Effector CD8-positive, alpha-beta T cell (primary cell): ENCODE results near the gene SDHC.

Experiments used
- DNase-seq: peaks from one replicate; lab custom pipeline; 2025; lab: John Stamatoyannopoulos, UW
- total RNA-seq, 4 experiments: gene quantifications; one replicate each; lab custom pipeline; 2026; lab: John Stamatoyannopoulos, UW

The SDHC gene
- 19.3 to 23.0 (median 21.0) reads per million in 4 experiments for total RNA-seq

DNA sequence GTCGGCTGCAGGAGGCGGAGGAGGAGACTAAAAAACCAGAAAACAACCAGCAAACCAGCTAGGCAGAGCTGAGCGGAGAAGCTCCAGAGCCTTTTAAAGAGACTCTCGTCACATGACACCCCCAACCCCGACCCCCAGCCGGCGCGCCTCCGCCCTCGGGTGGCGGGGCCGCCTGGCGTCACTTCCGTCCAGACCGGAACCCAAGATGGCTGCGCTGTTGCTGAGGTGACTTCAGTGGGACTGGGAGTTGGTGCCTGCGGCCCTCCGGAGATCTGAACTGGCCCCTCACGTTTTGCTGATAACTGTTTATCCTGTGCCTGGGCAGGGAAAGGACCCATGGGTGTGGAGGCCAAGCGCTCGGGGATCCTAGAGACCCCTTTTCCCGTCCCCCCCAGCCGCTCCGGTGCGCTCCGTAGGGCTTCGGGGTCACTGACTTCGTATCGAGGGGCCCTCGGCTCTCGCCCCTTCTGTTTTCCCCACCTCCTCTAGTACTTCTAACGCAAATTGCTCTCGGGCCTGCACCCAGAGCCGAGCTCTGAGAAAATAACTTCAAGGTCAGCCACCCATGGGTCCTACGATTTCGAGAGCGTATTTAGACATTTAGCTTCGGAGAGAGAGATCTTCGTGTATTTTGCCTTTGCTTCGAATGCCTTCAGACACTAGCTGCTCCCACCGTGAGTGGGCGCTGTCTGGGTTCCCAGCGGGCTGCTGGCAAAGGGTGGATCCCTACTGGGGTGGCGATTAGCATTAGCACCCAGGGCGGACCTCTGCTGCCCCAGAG, at the start of gene SDHC:
TSS of gene SDHC (plus strand) at position 181 of the 781 bp plus-strand sequence. CDS start at position 206, 25 bp downstream.
- peak; percentile 85 for DNase-seq

- no peak for DNase-seq
Measured at GRCh38 chr1:161265305-161265704, 48.9 kb upstream of the SDHC start.

GRCh38 chr1:161266202-161266601, 48.0 kb upstream of the SDHC start:
- no peak for DNase-seq

GRCh38 chr1:161266836-161267235, 47.3 kb upstream of the SDHC start:
- no peak for DNase-seq

DNA sequence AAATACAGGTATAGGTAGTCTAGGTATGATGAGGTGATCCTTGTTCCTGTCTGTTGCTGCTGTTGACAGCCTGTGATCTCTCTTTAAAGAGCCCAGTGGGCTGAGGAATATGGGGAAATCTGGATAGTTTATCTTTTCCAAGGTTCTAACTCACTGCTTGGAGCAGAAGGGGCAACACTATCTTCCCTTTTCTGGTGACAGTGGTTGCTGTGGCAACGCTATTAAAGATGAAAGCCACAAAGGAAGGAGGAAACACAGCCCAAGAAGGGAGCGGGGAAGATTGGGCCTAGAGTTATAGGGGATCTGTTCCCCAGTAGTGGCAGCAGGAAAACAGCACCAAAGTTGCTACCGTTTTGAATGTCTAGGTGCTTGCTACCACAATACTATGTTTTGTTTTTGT, 46.9 kb upstream of the SDHC start:
- DNase-seq: no peak

DNA sequence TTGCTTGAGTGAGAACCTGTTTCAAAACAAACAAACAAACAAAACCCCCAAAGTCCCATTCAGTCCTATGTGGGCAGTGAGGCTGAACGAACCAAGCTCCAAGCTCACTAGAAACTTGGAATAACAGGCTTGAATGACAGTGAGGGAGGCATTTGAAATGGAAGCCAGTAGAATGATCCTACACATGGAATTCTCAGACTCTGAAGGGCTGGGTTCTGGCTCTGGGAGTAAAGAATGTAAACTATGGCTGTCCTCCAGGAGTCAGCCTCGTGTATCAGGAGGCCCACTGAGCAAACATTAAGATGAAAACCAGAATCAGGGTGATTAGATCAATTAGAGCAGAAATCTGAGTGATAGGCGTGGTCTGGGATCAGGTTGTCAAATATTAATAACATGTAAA, 40.8 kb upstream of the SDHC start:
- DNase-seq: no peak

- no peak for DNase-seq
Measured at GRCh38 chr1:161274874-161275273, 39.3 kb upstream of the SDHC start.

DNA sequence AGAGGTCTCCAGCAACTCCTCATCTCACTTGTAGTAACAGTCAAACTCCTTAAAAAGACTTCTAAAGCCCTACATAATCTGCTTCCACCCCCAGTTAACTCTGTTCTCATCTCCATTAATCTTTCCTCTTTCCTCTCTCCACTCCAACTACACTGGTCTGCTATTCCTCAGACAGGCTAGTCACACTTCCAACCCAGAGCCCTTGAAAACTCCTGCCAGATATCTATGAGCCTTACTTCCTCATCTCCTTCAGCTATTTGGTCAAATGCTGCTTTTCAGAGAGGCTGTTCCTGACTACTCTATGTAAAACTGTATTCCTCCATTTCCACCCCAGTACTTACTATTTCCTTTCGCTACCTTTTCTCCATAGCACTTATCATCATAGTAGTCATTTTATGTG, 31.2 kb upstream of the SDHC start:
- no peak for DNase-seq

- DNase-seq: no peak
Measured at GRCh38 chr1:161285113-161285512, 29.1 kb upstream of the SDHC start.

- DNase-seq: no peak
Measured at GRCh38 chr1:161285521-161285920, 28.7 kb upstream of the SDHC start.

DNA sequence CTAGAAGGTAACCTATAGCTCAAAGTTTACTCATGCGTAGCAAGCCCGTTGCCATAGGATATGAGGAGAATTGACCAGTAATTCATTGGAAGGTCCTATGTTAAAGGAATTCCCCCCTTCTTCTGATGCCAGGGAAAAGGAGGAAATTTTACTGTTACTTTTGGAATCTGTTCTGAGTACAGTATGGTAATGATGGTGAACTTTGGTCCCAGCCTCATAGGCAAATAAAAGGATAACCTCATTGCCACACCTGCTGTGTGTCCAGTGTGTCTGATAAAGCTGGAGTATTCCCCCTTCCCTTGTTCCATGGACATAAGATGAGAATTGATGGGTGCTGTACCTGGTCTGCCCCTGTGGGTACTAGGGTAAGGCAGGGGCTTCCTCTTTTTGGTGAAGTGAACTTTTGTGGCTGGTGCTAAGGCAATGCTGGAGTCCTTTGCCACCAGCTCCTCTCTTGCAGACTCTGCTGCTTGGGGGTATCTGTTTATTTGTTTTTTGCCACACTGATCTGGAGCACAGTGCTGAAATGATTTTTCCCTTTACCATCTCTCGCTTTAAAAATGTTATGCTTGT, 26.6 kb upstream of the SDHC start:
- DNase-seq: no peak

- no peak for DNase-seq
Measured at GRCh38 chr1:161290779-161291178, 23.4 kb upstream of the SDHC start.

DNA sequence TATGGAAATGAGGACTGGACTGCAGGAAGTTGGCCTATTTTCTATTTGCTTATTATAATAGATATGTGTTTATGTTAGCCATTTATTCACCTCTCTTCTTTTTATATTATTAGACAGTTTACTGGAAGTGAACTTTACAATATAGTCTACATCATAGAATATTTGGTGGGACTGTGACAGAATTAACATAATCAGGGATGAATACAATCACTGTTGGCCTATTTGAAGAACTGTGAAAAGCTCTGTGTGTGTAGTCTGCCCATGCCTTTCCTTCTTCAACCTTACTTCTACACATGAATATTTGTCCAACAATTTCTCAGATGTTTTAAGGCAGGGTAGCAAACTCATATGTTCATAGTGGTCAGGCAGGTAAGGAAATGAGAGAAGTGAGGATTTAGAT, 16.8 kb upstream of the SDHC start:
- no peak for DNase-seq

GRCh38 chr1:161298116-161298515, 16.1 kb upstream of the SDHC start:
- DNase-seq: no peak

DNA sequence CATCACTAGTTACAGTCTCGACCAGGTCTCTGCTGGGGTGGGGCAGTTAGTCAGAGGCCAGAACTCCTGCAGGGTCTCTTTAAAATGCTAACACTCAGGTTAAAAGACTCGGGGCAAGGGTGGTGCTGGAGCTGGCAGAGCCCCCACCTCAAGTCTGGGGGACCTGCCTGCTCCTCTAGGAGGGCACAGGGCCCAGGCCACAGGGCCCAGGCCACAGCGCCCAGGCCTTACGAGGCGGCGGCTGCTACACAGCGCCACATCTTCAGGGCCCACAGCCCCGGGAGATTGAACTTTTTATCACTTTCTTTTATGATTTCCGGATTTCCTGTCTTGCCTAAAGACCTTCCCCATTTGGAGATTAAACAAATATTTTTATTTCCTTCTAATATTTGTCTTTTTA, 14.8 kb upstream of the SDHC start:
- DNase-seq: no peak

GRCh38 chr1:161300478-161300877, 13.7 kb upstream of the SDHC start:
- no peak for DNase-seq

DNA sequence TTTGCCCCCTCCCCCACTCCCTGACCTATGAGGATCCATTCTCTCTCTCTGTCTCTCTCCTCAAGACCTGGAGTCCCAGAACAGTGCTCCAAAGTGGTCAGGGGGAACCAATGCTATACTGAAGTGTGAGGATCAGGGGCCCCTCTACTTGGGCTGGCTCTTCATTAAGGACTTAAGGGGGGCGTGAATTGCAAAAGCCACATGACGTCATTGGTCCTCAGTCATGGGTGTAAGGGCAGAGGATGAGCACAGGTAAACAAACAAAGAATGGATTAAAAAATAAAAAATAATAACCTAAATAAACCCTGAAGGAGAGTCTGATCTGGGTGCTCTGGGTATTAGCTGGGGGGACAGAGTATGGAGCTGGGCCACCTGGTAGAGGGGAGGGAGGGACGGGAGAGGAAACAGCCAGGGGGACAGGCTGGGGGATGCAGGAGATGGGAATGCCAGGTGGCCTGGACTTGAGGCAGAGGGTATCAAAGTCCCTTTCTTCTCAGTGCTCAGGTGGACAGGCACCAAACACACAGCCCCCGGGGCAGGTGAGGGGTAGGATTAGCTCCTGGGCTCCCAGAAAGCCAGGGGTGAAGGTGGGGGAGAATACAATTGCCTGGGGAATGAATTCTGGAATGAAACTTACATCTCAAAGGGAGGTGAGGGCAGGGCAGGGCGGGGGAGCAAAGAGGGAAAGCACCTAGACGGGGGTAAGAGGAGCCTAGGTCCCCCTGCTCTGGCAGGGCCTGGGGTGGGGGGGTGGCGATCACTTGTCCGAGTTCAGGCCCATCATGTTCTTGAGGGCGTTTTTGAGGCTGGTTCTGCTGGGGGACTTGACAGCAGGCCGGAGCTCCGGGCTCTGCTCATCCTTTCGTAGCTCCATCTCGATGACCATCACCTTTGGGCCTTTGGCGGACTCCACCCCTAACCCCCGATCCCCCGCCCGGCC, 9.0 kb upstream of the SDHC start:
- no peak for DNase-seq

- DNase-seq: peak; percentile 84
Measured at GRCh38 chr1:161305867-161306519, 8.2 kb upstream of the SDHC start.

GRCh38 chr1:161307230-161307768, 6.9 kb upstream of the SDHC start:
- DNase-seq: no peak

DNA sequence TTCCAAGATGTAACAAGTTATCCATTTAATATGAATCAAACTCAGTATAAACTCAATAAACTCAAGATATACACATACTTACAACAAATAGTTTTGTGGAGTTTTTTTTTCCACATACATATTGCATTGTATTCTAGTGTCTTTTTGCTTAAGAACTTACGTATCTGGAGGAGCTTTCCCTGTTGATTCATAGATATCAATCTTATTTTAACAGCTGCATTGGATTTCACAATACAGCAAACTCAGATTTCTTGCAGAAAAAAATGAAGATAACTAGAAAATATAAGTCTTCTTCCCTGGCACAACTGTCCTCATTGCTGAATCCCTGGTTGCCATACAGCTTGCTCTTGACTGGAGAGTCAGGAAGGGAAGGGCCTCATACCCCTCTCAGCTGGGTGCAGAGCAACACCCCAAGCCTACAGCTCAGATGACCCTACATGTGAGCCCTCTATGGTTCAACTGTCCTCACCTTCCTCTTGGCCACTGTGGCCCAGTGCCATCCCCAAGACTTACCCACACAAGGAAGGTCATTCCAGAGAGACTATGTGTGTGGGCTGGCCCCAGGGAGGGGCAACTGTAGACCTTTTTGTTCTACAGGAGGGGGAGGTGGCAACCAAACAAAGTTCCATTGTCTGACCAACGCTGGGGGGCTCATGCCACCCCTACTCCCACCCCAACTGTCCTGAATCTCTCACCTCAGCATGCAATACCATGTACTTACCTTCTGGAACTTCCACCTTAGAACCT, 6.1 kb upstream of the SDHC start:
- DNase-seq: no peak

DNA sequence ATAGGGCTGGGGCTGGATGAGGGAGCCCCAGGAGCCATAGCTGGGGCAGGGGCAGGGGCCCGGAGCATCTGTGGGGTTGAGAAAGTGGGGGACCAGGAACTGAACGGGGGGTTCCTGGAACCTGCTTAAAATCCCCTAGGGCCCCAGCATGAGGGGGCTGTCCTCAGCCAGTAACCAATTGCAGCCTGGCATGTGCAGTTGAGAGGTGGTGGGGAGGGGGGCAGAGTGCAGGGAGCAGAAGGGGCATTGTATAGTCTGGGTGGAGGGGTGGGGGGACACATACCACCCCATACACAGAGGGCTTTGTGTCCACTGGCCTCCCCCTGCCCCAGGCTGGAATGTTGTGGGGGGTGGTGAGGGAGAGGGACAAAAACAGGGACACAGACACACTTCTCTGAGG, 4.3 kb upstream of the SDHC start, which contains the start of gene MPZ:
TSS of gene MPZ (minus strand) at position 101 of the 400 bp plus-strand sequence. CDS start at position 38, 63 bp downstream.
- no peak for DNase-seq
